Measurements from ENCODE around the gene KDM4B.

DNA sequence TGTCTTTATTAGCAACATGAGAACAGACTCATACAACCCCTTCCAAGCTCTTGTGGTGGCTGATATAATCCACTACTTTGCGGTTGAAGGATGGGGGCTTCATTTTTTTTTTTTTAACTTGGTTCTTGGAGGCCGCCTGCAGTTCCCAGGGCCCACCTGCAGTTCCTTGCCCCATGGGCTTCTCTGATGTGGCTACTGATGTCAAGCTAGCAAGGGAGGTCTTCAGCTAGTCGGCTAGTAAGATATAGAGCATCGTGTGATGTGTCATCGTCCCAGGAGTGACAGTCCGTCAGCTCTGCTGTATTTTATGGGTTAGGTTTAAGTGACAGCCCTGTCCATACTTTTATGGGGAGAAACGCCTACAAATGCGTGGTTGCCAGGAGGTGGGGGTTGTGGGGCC lies 33.5 kb upstream of the KDM4B start:
- TF ChIP-seq, protein P1, sequence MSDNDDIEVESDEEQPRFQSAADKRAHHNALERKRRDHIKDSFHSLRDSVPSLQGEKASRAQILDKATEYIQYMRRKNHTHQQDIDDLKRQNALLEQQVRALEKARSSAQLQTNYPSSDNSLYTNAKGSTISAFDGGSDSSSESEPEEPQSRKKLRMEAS (IDR thresholded peaks at IDR 0.05), result no peak
- TF ChIP-seq YY1 (IDR thresholded peaks at IDR 0.05; ENCODE audit: extremely low read depth, insufficient replicate concordance, low read depth, low read length) (no peak), EGR1 (IDR thresholded peaks at IDR 0.05; ENCODE audit: low read depth) (no peak), ZNF274 (IDR thresholded peaks at IDR 0.05; ENCODE audit: low read depth, low read length) (no peak), RAD21 (IDR thresholded peaks at IDR 0.05; ENCODE audit: low read depth) (no peak), EZH2 (IDR thresholded peaks at IDR 0.05) (no peak), JUND (IDR thresholded peaks at IDR 0.05) (no peak), POLR2AphosphoS5 (IDR thresholded peaks at IDR 0.05; ENCODE audit: low read depth, low read length) (no peak)
- TF ChIP-seq, protein P2, sequence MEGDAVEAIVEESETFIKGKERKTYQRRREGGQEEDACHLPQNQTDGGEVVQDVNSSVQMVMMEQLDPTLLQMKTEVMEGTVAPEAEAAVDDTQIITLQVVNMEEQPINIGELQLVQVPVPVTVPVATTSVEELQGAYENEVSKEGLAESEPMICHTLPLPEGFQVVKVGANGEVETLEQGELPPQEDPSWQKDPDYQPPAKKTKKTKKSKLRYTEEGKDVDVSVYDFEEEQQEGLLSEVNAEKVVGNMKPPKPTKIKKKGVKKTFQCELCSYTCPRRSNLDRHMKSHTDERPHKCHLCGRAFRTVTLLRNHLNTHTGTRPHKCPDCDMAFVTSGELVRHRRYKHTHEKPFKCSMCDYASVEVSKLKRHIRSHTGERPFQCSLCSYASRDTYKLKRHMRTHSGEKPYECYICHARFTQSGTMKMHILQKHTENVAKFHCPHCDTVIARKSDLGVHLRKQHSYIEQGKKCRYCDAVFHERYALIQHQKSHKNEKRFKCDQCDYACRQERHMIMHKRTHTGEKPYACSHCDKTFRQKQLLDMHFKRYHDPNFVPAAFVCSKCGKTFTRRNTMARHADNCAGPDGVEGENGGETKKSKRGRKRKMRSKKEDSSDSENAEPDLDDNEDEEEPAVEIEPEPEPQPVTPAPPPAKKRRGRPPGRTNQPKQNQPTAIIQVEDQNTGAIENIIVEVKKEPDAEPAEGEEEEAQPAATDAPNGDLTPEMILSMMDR (IDR thresholded peaks at IDR 0.05 in 2 of 3, conservative IDR thresholded peaks at IDR 0.05 in 1 of 3; ENCODE audit: borderline replicate concordance in 1 of 3, insufficient read depth in 1 of 3, low read depth in 2 of 3, low read length in 2 of 3), result no peak

All from HCT116 (cell line).